GM13976 (cell line): ENCODE measurements around the gene ADD2.
"Not testable (repeated sequence)": the region's sequence is repeated elsewhere in the genome, so short reads cannot be mapped to it uniquely, and the experiment has no call there.

ENCODE experiments used
- DNase-seq: peaks from one replicate; pipeline ENCODE4 v3.0.0; 2012; ENCODE audit warnings: low spot score
- in situ Hi-C: fragments of 300-500 bp; cut with MboI; formaldehyde crosslinking; loops from one replicate; pipeline ENCODE4 v1.12.0; 2022; ENCODE audit warnings: low sequenced_read_pairs, mixed read lengths, inconsistent platforms; ENCODE audit not compliant: unreplicated experiment
- TF ChIP-seq, protein P1 (sequence below): IDR thresholded peaks from 2 replicates; pipeline ENCODE4 v1.5.1; 2012; ENCODE audit warnings: borderline replicate concordance, mild to moderate bottlenecking; ENCODE audit not compliant: insufficient read depth; ENCODE audit errors: extremely low read depth, missing control alignments, control extremely low read depth

Gene ADD2

DNA sequence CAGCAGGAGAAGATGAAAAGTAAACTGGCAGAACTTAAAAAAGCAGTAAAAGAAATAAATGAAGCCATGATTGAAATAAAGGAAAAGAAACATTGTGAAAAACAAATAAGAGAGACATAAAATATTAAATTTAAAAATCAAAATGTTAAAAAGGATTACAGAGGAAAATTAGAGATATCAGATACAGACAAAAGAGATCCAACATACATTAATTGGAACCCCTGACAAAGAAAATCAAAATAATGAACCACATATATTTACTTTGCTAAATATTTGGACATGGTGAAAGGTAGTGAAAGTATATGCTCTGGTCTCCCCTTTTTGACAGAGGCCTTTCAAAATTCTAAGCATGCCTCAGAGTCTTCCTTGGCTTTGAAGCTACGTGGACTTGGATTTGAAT lies 134.5 kb downstream of the ADD2 start:
- TF ChIP-seq, protein P1, sequence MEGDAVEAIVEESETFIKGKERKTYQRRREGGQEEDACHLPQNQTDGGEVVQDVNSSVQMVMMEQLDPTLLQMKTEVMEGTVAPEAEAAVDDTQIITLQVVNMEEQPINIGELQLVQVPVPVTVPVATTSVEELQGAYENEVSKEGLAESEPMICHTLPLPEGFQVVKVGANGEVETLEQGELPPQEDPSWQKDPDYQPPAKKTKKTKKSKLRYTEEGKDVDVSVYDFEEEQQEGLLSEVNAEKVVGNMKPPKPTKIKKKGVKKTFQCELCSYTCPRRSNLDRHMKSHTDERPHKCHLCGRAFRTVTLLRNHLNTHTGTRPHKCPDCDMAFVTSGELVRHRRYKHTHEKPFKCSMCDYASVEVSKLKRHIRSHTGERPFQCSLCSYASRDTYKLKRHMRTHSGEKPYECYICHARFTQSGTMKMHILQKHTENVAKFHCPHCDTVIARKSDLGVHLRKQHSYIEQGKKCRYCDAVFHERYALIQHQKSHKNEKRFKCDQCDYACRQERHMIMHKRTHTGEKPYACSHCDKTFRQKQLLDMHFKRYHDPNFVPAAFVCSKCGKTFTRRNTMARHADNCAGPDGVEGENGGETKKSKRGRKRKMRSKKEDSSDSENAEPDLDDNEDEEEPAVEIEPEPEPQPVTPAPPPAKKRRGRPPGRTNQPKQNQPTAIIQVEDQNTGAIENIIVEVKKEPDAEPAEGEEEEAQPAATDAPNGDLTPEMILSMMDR: no peak
- in situ Hi-C loops: loop anchor here (25.0 kb wide), 1 partner anchor 321 kb away; the partner anchor contains the start of gene FAM136A
- no peak for DNase-seq

DNA sequence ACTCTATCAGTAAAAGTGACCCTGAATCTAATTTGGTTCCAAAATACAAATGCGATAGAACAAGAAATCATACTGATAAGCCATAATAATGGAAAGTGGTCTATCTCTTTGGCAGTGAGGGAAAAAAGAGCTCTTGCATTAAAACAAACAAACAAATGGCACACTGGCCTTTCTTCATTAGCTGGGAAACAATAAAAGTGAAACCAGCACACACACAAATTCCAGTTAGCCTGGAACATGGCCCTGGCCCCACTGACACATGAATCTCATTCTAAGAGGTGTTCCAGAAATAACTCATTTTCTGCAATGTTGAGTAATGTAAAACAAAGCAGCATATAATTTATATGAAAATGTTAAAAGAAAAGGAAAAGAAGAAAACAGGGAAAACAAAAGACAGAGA lies 135.0 kb downstream of the ADD2 start:
- in situ Hi-C loops: loop anchor here (25.0 kb wide), 1 partner anchor 321 kb away; the partner anchor contains the start of gene FAM136A
- TF ChIP-seq, protein P1: no peak
- DNase-seq: no peak

DNA sequence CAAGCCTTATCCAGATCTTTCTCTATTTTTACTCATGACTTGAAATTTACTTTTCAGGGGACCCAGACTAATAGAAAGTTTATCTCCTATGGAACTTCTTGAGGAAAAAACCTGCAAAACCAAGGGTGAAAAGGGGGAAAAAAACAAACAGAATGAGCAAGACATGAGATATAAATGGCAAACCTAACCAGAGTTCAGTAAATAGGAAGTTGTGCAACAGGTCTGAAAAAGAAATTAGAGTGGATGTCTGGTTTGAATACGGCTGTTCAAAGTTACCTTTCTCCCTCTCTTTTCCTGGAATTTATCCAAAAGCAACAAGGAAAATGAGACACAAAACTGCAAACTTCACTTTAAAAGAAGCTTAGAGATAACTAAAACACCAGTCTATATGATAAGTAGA lies 135.6 kb downstream of the ADD2 start:
- DNase-seq: no peak
- in situ Hi-C loops: loop anchor here (25.0 kb wide), 1 partner anchor 320 kb away; the partner anchor contains the start of gene FAM136A
- TF ChIP-seq, protein P1: no peak

DNA sequence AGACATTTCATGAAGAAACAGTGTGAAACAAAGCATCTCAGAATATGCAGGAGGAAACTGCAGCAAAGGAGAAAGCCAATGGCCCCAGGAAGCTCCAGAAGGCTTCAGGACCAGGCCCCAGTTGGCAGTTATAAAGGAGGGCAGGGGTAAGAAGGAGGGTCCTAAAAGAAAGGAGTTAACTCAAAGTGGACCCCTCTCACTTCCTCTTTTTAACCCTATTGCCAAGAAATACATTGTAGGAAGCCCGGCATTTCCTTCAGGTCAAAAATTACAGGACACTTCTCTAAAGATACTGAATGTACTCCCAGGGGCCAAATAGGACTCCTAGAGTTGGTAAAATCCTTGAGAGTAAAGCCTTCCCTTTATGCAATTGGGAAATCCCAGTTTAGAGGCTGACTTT lies 137.2 kb downstream of the ADD2 start:
- DNase-seq: no peak
- in situ Hi-C loops: loop anchor here (25.0 kb wide), 1 partner anchor 318 kb away; the partner anchor contains the start of gene FAM136A
- TF ChIP-seq, protein P1: no peak

DNA sequence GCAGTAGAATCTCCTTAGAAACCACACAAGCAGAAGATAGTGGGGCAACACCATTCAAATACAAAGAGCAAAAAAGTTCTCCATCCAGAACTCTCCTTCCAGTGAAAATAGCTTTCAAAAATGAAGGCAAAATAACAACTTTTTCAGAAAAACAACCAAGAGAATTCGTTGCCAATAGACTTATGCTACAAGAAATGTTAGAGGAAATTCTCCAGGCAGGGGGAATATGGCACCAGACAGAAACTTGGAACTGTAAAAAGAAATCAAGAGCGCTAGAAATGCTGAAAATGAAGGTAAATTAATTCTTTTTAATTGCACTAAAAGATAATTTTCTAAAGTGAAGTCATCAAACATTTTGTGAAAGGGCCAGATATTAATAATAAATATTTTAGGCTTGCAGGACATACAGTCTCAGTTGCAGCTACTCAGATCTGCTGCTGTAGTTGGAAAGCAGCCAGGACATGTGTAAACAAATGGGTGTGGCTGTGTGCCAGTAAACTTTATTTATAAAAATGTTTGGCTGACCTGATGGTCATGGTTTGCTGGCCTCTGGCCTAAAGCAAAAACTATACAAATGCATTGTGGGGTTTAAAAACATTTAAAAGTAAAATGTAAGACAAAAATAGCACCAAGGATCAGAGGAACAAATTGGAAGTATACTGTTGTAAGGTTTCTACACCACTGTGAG lies 140.6 kb downstream of the ADD2 start:
- DNase-seq: no peak
- in situ Hi-C loops: loop anchor here (25.0 kb wide), 1 partner anchor 315 kb away; the partner anchor contains the start of gene FAM136A
- TF ChIP-seq, protein P1: no peak

DNA sequence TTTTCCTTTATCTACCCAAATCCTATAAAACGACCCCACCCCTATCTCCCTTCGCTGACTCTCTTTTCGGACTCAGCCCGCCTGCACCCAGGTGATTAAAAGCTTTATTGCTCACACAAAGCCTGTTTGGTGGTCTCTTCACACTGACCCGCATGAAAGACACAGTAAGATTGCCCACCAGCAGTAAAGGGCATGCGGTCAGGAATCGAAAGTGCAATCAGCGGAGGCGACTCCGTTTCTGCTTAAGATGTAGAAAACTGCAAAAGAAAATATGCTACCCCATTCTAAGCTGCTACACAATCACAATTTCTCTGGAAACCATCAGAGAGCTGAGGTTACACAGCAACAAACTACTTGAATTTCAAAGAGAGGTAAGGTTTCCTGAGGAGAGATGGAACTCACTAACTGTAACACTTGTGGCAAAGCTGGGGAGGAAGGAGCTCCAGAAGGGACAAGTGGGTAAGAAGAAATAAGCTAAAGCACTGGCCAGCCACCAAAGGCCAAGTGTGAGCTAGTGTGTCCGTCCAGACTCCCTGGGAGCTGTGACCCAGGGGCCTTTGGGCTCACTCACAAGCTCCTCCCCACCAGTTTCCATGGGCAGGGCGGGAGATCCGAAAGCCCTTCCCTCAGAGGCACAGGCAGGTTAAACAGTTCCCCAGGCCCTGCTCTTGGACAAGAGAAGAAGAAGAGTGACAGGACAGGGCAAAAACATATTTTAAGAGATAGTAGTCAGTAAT lies 141.6 kb downstream of the ADD2 start:
- in situ Hi-C loops: loop anchor here (25.0 kb wide), 1 partner anchor 314 kb away; the partner anchor contains the start of gene FAM136A
- no peak for DNase-seq
- TF ChIP-seq, protein P1: no peak

DNA sequence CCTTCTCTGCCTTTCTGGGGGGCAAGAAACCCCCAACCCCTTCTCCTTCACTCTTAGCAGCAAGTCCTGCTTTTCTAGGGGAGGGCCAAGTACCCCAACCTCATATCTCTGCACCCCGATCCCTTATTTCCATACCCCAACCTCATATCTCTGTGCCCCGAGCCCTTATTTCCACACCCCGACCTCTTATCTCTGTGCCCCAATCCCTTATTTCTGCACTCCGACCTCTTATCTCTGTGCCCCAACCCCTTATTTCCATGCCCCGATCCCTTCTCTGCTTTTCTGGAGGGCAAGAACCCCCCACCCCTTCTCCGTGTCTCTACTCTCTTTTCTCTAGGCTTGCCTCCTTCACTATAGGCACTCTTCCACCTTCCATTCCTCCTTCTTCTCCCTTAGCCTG lies 146.5 kb downstream of the ADD2 start:
- DNase-seq, in situ Hi-C loops: not testable (repeated sequence)
